ENCODE data around the gene LEMD2. TPM values are rescaled to one million over a fixed set of nuclear protein-coding genes. Genes with fewer than 3 reads are reported as not detected.

LEMD2 gene
- total RNA-seq, 1 experiment from 2014 or later, result 62.9 TPM

GRCh38 chr6:33801611-33802010 lies 12.7 kb upstream of the LEMD2 start:
- CTCF ChIA-PET, result interaction anchor here (1.2 to 1.5 kb wide), 3 partner anchors 10 to 30 kb away, joined by 4 to 7 read pairs (median 4); no protein-coding TSS in a partner anchor
- ATAC-seq (no peak), DNase-seq (ENCODE audit: low spot score) (no peak)
- H3K36me3 Mint-ChIP-seq, result no peaks in the 10 kb centered on the region
- H3K4me3 Mint-ChIP-seq, result no peak overlapping the region
- H3K27ac Mint-ChIP-seq, result no peak overlapping the region
- POLR2A ChIA-PET, result no interaction called here
- TF ChIP-seq NFYB (CRISPR knock-in tag; conservative IDR thresholded peaks at IDR 0.05; ENCODE audit: low read depth), result no peak
- no peak for TF ChIP-seq ZNF671 (CRISPR knock-in tag; IDR thresholded peaks at IDR 0.05)
- TF ChIP-seq TEAD1 (CRISPR knock-in tag; IDR thresholded peaks at IDR 0.05), result no peak
- no peak for TF ChIP-seq MLX (CRISPR knock-in tag; IDR thresholded peaks at IDR 0.05)
- H3K9me3 Mint-ChIP-seq, result no peaks in the 10 kb centered on the region
- H3K27me3 Mint-ChIP-seq (ENCODE audit: low read depth), result peaks cover 9% of the 10 kb centered on the region; the same call in 1 of the 2 replicates
- H3K4me1 Mint-ChIP-seq, result peaks cover 31% of the 10 kb centered on the region

GRCh38 chr6:33800248-33800969 lies 11.5 kb upstream of the LEMD2 start:
- Mint-ChIP-seq H3K4me3 (no peak overlapping the region), H3K4me1 (peaks cover 36% of the 10 kb centered on the region), H3K36me3 (no peaks in the 10 kb centered on the region), H3K9me3 (no peaks in the 10 kb centered on the region), H3K27me3 (ENCODE audit: low read depth) (peaks cover 9% of the 10 kb centered on the region; the same call in 1 of the 2 replicates), H3K27ac (no peak overlapping the region)
- DNase-seq (ENCODE audit: low spot score) (no peak), ATAC-seq (no peak)
- ChIA-PET CTCF (interaction anchor here (0.9 to 1.5 kb wide), 5 partner anchors 11 to 77 kb away, joined by 3 to 7 read pairs (median 4); no protein-coding TSS in a partner anchor), POLR2A (no interaction called here)
- TF ChIP-seq PRDM15 (CRISPR knock-in tag; IDR thresholded peaks at IDR 0.05) (no peak), PRRX2 (CRISPR knock-in tag; IDR thresholded peaks at IDR 0.05) (no peak), SOX15 (CRISPR knock-in tag; IDR thresholded peaks at IDR 0.05) (no peak), NR3C1 (CRISPR knock-in tag; conservative IDR thresholded peaks at IDR 0.05; ENCODE audit: low read depth) (no peak), E2F4 (CRISPR knock-in tag; IDR thresholded peaks at IDR 0.05; ENCODE audit: borderline replicate concordance, low read depth) (no peak), JUN (CRISPR knock-in tag; IDR thresholded peaks at IDR 0.05) (no peak), ZSCAN18 (CRISPR knock-in tag; IDR thresholded peaks at IDR 0.05) (no peak)

GRCh38 chr6:33799454-33800113 lies 10.7 kb upstream of the LEMD2 start:
- Mint-ChIP-seq H3K4me1 (peaks cover 44% of the 10 kb centered on the region), H3K27me3 (ENCODE audit: low read depth) (peaks cover 9% of the 10 kb centered on the region; the same call in 1 of the 2 replicates), H3K36me3 (no peaks in the 10 kb centered on the region), H3K27ac (no peak overlapping the region), H3K4me3 (no peak overlapping the region), H3K9me3 (no peaks in the 10 kb centered on the region)
- ATAC-seq (no peak), DNase-seq (ENCODE audit: low spot score) (no peak)
- ChIA-PET CTCF (interaction anchor here (0.7 to 2.3 kb wide), 5 partner anchors 9 to 76 kb away, joined by 3 to 13 read pairs (median 3); no protein-coding TSS in a partner anchor), POLR2A (no interaction called here)
- TF ChIP-seq JUN (CRISPR knock-in tag; IDR thresholded peaks at IDR 0.05), result no peak
- TF ChIP-seq NFYB (CRISPR knock-in tag; conservative IDR thresholded peaks at IDR 0.05; ENCODE audit: low read depth), result no peak
- no peak for TF ChIP-seq KAT7 (CRISPR knock-in tag; IDR thresholded peaks at IDR 0.05; ENCODE audit: borderline replicate concordance)
- TF ChIP-seq GRHL2 (CRISPR knock-in tag; IDR thresholded peaks at IDR 0.05; ENCODE audit: insufficient replicate concordance, severe bottlenecking), result no peak
- no peak for TF ChIP-seq AFF4 (CRISPR knock-in tag; IDR thresholded peaks at IDR 0.05; ENCODE audit: borderline replicate concordance)
- TF ChIP-seq HMGXB4 (CRISPR knock-in tag; IDR thresholded peaks at IDR 0.05), result no peak
- TF ChIP-seq TEAD4 (CRISPR knock-in tag; IDR thresholded peaks at IDR 0.05), result no peak
- no peak for TF ChIP-seq ATF1 (CRISPR knock-in tag; IDR thresholded peaks at IDR 0.05)

All from WTC11 (cell line).